Nephron progenitor cell (in vitro differentiated cells): ENCODE data around the gene PRDM16.

Experiments
- DNase-seq: peaks from one replicate; pipeline ENCODE4 v3.0.0; 2021
- H3K27ac Mint-ChIP-seq: 2 replicates; pipeline ENCODE4 v1.8.0; 2021; ENCODE audit warnings: mild to moderate bottlenecking, moderate library complexity, mixed read lengths
- H3K27me3 Mint-ChIP-seq: 2 replicates; pipeline ENCODE4 v1.8.0; 2021; ENCODE audit warnings: mild to moderate bottlenecking, low read depth, mixed read lengths; ENCODE audit not compliant: poor library complexity
- H3K36me3 Mint-ChIP-seq: 2 replicates; pipeline ENCODE4 v1.8.0; 2021; ENCODE audit warnings: low read depth, mixed read lengths
- H3K4me1 Mint-ChIP-seq: 2 replicates; pipeline ENCODE4 v1.8.0; 2021; ENCODE audit warnings: mixed read lengths
- H3K4me3 Mint-ChIP-seq: 2 replicates; pipeline ENCODE4 v1.8.0; 2021; ENCODE audit warnings: mild to moderate bottlenecking, moderate library complexity, mixed read lengths
- H3K9me3 Mint-ChIP-seq: 2 replicates; pipeline ENCODE4 v1.8.0; 2021; ENCODE audit warnings: mild to moderate bottlenecking, moderate library complexity, mixed read lengths
- CTCF ChIP-seq: fragments of 200-600 bp; sonication (generic); IDR thresholded peaks from 2 replicates; pipeline ENCODE4 v1.5.0; 2021; ENCODE audit warnings: antibody characterized with exemption

The PRDM16 gene

GRCh38 chr1:3461238-3461933 lies 392.4 kb downstream of the PRDM16 start:
- no peaks in the 10 kb centered on the region for H3K36me3 Mint-ChIP-seq
- no peaks in the 10 kb centered on the region for H3K27me3 Mint-ChIP-seq
- H3K27ac Mint-ChIP-seq: peak overlapping the region; percentile 42
- TF ChIP-seq CTCF: no peak
- peaks cover 51% of the 10 kb centered on the region for H3K4me1 Mint-ChIP-seq
- DNase-seq: no peak
- H3K4me3 Mint-ChIP-seq: no peak overlapping the region
- H3K9me3 Mint-ChIP-seq: no peaks in the 10 kb centered on the region

- Mint-ChIP-seq H3K36me3 (no peaks in the 10 kb centered on the region), H3K4me3 (no peak overlapping the region), H3K9me3 (no peaks in the 10 kb centered on the region), H3K4me1 (peaks cover 51% of the 10 kb centered on the region), H3K27ac (peak overlapping the region; percentile 42), H3K27me3 (no peaks in the 10 kb centered on the region)
- DNase-seq: no peak
- TF ChIP-seq CTCF: no peak
Observed at GRCh38 chr1:3461934-3462275, 392.9 kb downstream of the PRDM16 start.

- no peaks in the 10 kb centered on the region for H3K9me3 Mint-ChIP-seq
Observed at GRCh38 chr1:3462356-3463012, 393.5 kb downstream of the PRDM16 start.

GRCh38 chr1:3463013-3463385 lies 394.0 kb downstream of the PRDM16 start:
- Mint-ChIP-seq H3K27me3 (no peaks in the 10 kb centered on the region), H3K36me3 (no peaks in the 10 kb centered on the region), H3K4me1 (peaks cover 40% of the 10 kb centered on the region), H3K27ac (no peak overlapping the region), H3K9me3 (no peaks in the 10 kb centered on the region), H3K4me3 (no peak overlapping the region)
- TF ChIP-seq CTCF: no peak
- no peak for DNase-seq

More at GRCh38 chr1:3462356-3463012, 393.5 kb downstream of the PRDM16 start:
- Mint-ChIP-seq H3K4me3 (no peak overlapping the region), H3K27ac (no peak overlapping the region), H3K4me1 (peaks cover 45% of the 10 kb centered on the region), H3K36me3 (no peaks in the 10 kb centered on the region), H3K27me3 (no peaks in the 10 kb centered on the region)
- TF ChIP-seq CTCF: no peak
- DNase-seq: no peak

GRCh38 chr1:3463408-3463863 lies 394.4 kb downstream of the PRDM16 start:
- no peaks in the 10 kb centered on the region for H3K27me3 Mint-ChIP-seq
- no peak overlapping the region for H3K4me3 Mint-ChIP-seq
- H3K4me1 Mint-ChIP-seq: peaks cover 35% of the 10 kb centered on the region
- H3K36me3 Mint-ChIP-seq: no peaks in the 10 kb centered on the region
- H3K27ac Mint-ChIP-seq: no peak overlapping the region
- no peak for TF ChIP-seq CTCF
- H3K9me3 Mint-ChIP-seq: no peaks in the 10 kb centered on the region
- no peak for DNase-seq
